LoVo (cell line): Measurements from ENCODE around the gene LRP1-AS.

Source experiments
- DNase-seq: peaks from one replicate; pipeline ENCODE4 v3.0.0-alpha.2; 2016; ENCODE audit warnings: low spot score

Gene LRP1-AS

GRCh38 chr12:57160040-57160439, 12.6 kb upstream of the LRP1-AS start:
- no peak for DNase-seq

GRCh38 chr12:57159311-57159710, 11.9 kb upstream of the LRP1-AS start:
- DNase-seq: no peak

- no peak for DNase-seq
Observed at GRCh38 chr12:57158665-57159064, 11.2 kb upstream of the LRP1-AS start.

GRCh38 chr12:57158186-57158585, 10.8 kb upstream of the LRP1-AS start:
- no peak for DNase-seq

DNA sequence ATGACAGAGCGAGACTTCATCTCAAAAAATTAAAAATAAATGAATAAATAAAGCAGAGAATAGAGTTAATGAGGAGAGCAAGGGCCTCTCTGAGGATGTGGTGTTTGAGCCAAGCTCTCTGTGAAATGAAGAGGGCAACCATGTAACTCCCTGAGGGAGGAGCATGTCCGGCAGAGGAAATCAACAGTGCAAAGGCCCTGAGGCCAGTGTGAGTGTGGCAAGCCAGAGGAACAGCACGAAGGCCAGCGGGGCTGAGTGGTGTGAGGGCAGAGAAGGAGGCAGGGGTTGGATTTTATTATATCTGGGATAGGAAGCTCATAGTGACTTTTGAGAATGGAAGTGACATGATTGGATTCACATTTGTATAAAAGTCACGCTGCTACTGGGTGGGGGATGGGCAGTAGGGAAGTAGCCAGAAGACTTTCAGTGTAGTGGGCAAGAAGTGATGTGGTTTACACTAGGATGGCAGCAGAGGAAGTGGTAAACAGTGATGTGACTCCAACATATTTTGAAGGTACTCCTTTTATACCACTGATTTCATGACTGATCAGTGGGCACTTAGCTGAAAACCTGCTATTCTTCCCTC, 10.3 kb upstream of the LRP1-AS start:
- DNase-seq: no peak

DNA sequence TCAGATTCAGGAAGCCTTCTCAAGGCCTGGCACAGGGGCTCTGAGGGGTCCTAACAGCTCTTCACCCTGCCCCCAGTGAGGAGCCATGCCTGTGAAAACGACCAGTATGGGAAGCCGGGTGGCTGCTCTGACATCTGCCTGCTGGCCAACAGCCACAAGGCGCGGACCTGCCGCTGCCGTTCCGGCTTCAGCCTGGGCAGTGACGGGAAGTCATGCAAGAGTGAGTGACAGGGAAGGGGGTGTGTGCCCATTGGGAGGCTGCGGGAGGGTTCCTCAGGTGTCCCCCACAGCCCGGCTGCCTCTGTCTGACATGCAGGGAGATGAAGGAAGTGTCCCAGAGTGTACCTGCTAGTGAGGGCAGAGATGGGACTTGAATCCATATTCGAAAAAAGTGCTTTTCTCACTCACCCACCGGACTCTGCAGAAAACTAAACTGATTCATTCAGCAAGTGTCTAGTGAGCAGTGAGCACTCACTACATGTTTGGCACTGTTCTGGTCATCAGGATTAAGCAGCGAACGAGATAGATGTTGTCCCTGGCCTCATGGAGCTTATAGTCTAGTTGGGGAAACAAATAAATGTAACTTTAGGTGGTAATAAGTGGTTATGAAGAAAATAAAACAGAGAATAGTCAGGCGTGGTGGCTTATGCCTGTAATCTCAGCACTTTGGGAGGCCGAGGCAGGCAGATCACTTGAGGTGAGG, 9.4 kb upstream of the LRP1-AS start:
- no peak for DNase-seq

DNA sequence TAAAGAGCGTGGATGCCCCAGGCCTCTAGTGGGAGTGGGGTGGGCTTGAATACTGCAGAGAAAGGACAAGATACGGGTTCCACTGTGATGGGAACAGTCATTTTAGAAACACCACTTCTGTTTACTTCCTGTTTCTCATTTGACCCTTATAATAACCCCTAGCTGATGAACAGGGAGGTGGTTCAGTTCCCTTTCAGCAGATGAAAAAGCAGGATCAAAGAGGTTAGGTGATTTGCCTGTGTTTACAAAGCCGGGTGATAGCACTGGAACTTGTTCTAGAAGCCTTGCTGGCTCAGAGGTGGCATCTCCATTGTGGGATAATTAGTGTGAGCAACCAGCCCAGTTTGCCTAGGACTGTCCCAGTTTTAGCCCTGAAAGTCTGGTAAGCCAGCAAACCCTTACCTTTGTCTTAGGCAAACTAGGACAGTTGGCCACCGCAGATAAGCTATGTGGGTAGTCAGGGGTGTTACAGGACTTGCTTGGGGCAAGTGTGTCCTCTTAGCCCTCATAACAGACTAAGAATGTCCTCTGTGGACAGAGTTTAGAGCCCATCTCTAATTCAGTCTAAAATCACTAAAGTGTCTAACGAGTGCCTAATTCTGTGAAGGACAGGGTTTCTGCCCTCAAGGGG, 7.5 kb upstream of the LRP1-AS start:
- DNase-seq: no peak

DNA sequence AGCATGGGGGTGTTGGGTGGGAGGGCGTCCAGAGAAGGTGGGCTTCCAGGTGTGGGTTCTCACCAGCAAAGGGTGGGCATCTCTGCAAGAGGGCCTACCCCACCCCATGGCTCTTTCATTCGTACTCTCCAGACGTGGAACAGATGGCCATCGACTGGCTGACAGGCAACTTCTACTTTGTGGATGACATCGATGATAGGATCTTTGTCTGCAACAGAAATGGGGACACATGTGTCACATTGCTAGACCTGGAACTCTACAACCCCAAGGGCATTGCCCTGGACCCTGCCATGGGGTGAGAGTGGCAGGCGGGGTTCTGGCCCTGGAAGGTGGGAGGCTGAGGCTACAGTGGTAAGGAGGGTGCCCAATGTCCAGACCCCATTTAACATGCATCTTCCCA, 6.7 kb upstream of the LRP1-AS start:
- no peak for DNase-seq

DNA sequence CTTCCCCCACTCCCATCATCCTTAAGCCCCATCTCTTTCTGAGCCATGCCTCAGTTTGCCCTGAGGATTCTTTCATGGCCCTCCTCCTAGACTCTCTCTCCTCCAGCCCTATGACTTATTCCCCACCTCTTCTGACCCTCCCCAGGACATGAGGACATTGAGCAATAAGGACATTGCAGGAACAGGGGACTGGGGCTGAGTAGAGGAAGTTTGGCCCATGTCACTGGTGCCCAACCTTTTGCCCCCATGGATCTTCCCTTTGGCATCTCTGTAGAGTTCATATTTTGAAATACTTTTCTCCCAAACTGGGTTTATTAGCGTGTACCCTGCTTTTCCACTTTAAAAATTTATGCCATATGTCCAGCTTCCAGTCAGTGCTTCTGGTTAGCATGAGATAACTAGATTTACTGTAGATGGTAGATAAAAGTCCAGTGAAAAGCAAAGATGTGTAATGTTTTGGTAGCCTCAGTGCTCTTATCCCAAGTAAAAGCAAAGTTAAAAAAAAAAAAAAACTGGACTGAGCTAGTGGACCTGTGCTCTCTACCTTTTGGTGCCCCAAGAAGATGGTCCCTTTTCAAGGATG, 6.1 kb upstream of the LRP1-AS start:
- DNase-seq: no peak

GRCh38 chr12:57152639-57153038, 5.2 kb upstream of the LRP1-AS start:
- DNase-seq: no peak

GRCh38 chr12:57151741-57152630, 4.6 kb upstream of the LRP1-AS start:
- DNase-seq: no peak

GRCh38 chr12:57150400-57151000, 3.1 kb upstream of the LRP1-AS start:
- DNase-seq: no peak

DNA sequence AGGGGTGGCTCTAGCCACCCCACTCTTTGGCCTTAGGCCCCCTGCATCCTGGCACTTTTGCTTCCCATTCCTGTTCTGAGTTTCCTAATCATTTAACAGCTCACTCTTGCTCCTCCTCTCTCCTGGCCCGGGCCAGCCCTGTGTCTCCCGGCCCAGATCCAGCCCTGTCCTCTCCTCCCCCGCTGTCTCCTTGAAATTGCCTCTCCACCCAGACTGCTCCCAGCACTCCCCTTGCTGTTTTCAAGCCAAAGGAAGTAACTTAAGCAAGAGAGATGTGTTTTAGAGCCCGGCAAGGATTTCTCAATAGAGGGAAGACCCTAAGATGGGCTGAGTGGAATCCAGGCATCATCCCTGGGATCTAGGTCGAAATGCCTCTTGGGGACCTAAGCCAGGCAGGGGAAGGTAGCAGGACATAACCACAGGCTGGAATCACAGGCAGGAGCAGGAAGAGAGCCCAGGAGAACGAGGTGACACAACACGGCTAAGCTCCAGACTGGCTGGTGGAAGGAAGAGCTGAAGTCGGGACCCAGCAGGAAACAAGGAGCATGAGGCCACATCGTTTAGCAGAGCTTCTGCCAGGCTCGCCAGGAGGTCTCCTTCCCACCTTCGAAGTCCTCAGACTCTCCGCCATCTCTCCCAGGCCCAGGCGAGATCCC, 2.0 kb upstream of the LRP1-AS start:
- DNase-seq: no peak

DNA sequence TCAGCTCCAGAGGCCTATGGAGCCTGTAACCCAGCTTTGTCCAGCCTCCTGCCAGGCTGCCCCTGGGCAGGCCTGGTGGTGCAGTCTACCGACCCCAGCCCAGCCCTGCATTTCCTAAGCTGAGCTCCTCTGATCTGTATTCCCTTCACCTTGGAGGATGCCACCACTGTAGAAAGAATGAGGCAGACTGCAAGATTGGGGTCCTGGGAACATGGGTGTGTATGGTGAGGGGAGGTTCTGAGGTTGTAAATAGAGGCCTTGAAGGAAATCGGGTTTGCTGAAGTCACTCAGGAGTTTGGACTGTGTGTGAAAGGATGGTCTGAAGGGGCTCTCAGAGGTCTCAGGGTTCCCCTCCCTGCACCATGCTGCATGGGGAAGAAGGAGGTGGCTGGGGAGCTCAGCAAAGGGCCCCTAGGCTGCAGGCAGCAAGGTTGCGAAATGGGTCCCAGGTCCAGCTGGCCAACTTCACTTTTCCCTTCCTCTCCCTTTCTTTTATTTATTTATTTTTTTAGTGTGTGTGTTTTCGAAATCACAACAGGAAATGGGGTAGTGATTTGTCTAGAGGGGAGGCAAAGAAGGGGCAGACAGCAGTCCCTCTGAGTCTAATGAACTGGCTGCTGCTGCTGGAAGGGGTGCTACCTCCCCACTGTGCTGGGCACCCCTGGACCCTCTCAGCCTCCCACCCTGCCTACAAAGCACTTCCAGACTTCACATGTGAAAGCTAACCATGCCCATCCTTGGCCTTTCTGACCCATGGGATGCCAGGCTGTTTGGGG, 1.2 kb upstream of the LRP1-AS start:
- no peak for DNase-seq

- DNase-seq: no peak
Observed at GRCh38 chr12:57146092-57146491, 1.3 kb downstream of the LRP1-AS start.

DNA sequence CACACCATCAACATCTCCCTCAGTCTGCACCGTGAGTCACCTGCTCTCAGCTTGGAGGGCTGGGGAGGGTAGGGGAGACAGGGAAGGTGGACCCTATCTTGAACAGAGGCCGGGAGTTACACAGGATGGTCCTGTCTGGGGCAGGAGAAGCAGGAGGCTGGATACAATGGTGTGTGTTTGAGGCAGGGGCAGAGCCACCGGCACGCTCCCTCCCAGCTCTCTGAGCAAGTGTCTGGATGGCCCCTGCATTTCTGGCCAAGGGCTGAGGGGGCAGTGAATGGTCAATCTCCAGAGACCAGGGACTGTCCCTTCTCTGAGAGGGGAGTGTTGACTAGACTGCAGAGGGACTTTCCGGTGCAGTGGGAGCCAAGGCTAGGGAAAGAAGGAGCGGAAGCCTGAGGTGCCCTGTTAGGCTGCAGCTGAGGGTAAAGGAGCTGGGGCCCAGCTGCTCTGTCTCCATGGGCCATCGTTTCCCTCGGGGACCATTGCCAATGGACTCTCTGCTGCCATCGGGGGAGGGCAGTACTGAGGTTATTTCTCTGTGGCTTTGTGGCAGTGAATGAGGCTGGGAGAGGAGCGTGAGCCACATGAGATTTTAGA, 1.9 kb downstream of the LRP1-AS start:
- DNase-seq: no peak

DNA sequence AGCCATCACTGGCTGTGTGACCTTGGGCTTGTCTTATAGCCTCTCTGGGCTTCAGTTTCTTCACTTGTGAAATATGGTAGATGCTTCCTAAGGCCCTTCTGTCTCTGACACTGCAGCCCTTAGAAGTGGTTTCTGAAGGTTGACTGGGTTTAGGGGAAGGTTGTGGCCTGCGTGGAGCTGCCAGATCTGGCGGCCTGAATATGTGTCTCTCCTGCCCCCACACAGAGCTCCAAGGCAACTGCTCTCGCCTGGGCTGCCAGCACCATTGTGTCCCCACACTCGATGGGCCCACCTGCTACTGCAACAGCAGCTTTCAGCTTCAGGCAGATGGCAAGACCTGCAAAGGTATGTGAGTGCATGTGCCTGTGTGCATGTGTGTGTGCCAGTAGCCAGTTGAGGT, 4.0 kb downstream of the LRP1-AS start:
- DNase-seq: no peak

DNA sequence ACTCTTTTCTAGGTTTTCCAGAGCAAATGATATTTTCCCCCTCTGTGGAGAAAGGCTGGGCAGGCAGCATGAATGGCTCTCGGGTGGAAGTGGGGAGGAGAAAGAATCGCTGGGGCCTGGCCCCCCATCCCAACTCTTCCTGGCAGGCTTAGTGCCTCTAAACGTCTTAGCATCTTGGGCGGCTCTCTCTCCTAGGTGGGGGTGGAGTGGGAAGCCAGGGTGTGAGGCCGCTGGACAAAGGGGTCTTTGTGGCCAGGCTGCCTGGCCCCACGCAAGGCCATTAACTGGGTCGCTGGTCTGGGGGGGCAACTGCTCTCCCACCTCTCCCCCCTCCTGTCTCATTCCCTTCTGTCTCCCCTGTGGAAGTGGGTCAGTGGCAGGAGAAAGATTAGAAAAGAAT, 4.7 kb downstream of the LRP1-AS start:
- no peak for DNase-seq

DNA sequence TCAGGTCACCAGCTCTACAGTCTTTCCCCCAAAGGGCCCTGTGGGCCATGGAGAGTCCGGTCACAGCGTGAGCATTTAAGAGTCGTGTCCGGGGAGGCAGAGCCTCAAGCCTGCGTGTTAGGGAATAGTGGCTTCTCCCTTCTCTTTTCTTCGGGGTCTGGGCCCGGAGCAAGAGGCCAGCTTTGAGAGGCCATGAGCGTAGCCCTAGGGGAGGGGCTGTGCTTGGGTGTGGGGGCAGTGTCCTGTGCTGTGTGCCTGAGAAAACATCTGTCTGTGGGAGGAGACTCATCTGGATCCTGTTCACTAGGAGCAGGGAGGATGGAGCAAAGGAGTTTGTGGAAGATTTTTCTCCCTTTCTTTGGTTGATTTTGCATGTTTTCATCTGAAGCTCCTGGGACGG, 5.3 kb downstream of the LRP1-AS start:
- DNase-seq: no peak

- no peak for DNase-seq
Observed at GRCh38 chr12:57141249-57141648, 6.2 kb downstream of the LRP1-AS start.
